Measurements from ENCODE around the gene MRPL12.

The MRPL12 gene

GRCh38 chr17:81681672-81682071, 21.5 kb upstream of the MRPL12 start:
- no peak for DNase-seq (ENCODE audit: low read depth)
- H3K4me3 ChIP-seq (replicated peaks; ENCODE audit: low read depth, low read length): no peak overlapping the region
- TF ChIP-seq CTCF (IDR thresholded peaks at IDR 0.05; ENCODE audit: low read length, missing control alignments): no peak

- TF ChIP-seq CTCF (IDR thresholded peaks at IDR 0.05; ENCODE audit: low read length, missing control alignments): no peak
- H3K4me3 ChIP-seq (replicated peaks; ENCODE audit: low read depth, low read length): peak overlapping the region; percentile 87
- peak; percentile 11 for DNase-seq (ENCODE audit: low read depth)
Observed at GRCh38 chr17:81682565-81683207, 20.5 kb upstream of the MRPL12 start.

GRCh38 chr17:81683208-81683583, 20.0 kb upstream of the MRPL12 start:
- no peak for TF ChIP-seq CTCF (IDR thresholded peaks at IDR 0.05; ENCODE audit: low read length, missing control alignments)
- DNase-seq (ENCODE audit: low read depth): no peak
- peak overlapping the region; percentile 87 for H3K4me3 ChIP-seq (replicated peaks; ENCODE audit: low read depth, low read length)

- DNase-seq (ENCODE audit: low read depth): peak; percentile 99
- peak within 1 kb of the TSS; percentile 87 for H3K4me3 ChIP-seq (replicated peaks; ENCODE audit: low read depth, low read length)
- TF ChIP-seq CTCF (IDR thresholded peaks at IDR 0.05; ENCODE audit: low read length, missing control alignments): no peak
Observed at GRCh38 chr17:81683584-81684441, 19.4 kb upstream of the MRPL12 start, which contains the start of the genes ARL16 and HGS. TSS of gene ARL16 (minus strand) at chr17:81683797. CDS start at chr17:81683753, 44 bp downstream. TSS of gene HGS (plus strand) at chr17:81684011. CDS start at chr17:81684067, 56 bp downstream.

- no peak for DNase-seq (ENCODE audit: low read depth)
- no peak for TF ChIP-seq CTCF (IDR thresholded peaks at IDR 0.05; ENCODE audit: low read length, missing control alignments)
- peak overlapping the region; percentile 87 for H3K4me3 ChIP-seq (replicated peaks; ENCODE audit: low read depth, low read length)
Observed at GRCh38 chr17:81684442-81684911, 18.7 kb upstream of the MRPL12 start.

GRCh38 chr17:81685108-81685507, 18.1 kb upstream of the MRPL12 start:
- peak; percentile 46 for DNase-seq (ENCODE audit: low read depth)

More at GRCh38 chr17:81685108-81685507, 18.1 kb upstream of the MRPL12 start:
- peak overlapping the region; percentile 87 for H3K4me3 ChIP-seq (replicated peaks; ENCODE audit: low read depth, low read length)
- TF ChIP-seq CTCF (IDR thresholded peaks at IDR 0.05; ENCODE audit: low read length, missing control alignments): no peak
